Measurements from ENCODE around the gene DSE. TPM values are rescaled to one million over a fixed set of nuclear protein-coding genes. Genes with fewer than 3 reads are reported as not detected.
A peak's percentile ranks its signal among the peaks of the same experiment; 100 is the strongest.

DSE gene
- total and polyA plus RNA-seq, 2 donors (not counting 1 experiment from before 2014, with no cell fraction given), result 8.3 to 8.6 TPM

DNA sequence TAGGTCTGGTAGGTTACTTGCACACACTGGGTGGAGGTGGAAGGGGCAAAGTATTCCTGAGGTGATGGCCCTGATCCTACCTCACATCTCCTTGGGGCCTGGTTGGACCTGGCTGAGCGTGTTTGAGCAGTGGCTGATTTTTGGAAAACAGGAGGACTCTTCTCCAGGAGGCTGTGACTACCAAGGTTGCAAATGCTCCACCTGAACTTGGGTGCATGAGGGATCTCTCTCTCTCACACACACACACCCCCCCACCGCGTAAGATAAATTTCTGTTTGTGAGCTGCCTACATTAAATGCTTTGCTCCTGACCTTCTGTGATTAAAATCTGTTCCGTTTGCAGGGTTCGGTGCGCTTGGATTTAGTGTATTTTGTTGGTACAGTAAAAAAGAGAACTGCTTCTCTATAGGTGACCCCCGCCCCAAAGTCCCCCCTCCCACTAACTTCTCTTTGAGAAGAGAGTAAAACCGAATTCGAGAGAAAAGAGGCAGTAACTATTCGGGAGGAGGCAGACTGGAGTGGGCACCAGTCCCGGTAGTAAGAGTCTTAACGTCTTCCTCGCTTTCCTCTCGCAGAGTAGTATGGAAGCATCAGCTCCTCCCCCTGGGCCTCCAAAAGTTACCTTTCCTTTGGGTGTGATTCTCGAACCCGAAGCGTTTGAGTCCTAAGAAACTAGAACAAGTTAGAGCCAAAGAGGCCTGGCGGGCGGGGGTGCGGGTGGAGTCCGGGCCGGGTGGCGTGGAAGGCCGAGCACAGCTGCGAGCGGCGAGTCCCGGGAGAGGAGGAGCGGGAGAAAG is 585 bp upstream of the DSE start:
- TF ChIP-seq, protein P1, sequence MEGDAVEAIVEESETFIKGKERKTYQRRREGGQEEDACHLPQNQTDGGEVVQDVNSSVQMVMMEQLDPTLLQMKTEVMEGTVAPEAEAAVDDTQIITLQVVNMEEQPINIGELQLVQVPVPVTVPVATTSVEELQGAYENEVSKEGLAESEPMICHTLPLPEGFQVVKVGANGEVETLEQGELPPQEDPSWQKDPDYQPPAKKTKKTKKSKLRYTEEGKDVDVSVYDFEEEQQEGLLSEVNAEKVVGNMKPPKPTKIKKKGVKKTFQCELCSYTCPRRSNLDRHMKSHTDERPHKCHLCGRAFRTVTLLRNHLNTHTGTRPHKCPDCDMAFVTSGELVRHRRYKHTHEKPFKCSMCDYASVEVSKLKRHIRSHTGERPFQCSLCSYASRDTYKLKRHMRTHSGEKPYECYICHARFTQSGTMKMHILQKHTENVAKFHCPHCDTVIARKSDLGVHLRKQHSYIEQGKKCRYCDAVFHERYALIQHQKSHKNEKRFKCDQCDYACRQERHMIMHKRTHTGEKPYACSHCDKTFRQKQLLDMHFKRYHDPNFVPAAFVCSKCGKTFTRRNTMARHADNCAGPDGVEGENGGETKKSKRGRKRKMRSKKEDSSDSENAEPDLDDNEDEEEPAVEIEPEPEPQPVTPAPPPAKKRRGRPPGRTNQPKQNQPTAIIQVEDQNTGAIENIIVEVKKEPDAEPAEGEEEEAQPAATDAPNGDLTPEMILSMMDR (IDR thresholded peaks at IDR 0.05), result no peak
- Histone ChIP-seq H3K4me2 (replicated peaks; ENCODE audit: low read depth, low read length, poor library complexity, severe bottlenecking) (peak overlapping the region; percentile 89), H3K27me3 (replicated peaks in 1 of 4; ENCODE audit: control extremely low read depth in 1 of 4, control insufficient read depth in 3 of 4, insufficient read depth in 4 of 4, low read length in 3 of 4) (peaks cover 0 to 2% (median 0%) of the 10 kb centered on the region in 4 experiments), H4K20me1 (ENCODE audit: control insufficient read depth, insufficient read depth, low read length, poor library complexity, severe bottlenecking) (peaks cover 11% of the 10 kb centered on the region), H3K4me3 (ENCODE audit: control extremely low read depth in 1 of 5, extremely low read depth in 1 of 5, insufficient read depth in 1 of 5, low read depth in 2 of 5, low read length in 4 of 5) (peak overlapping the region; percentile 62 to 89 (median 83)), H2AFZ (ENCODE audit: insufficient read depth, low read depth, low read length, poor library complexity, severe bottlenecking) (peak overlapping the region; percentile 87), H3K9ac (ENCODE audit: low read length) (peak overlapping the region; percentile 85), H3K27ac (ENCODE audit: low read length in 2 of 2) (peak overlapping the region; percentile 34 to 91), H3K9me3 (ENCODE audit: control extremely low read depth in 1 of 3, control insufficient read depth in 2 of 3, insufficient read depth in 1 of 3, low read length in 2 of 3) (no peaks in the 10 kb centered on the region), H3K4me1 (ENCODE audit: control insufficient read depth in 2 of 2, insufficient read depth in 2 of 2, low read length in 2 of 2) (peaks cover 28 to 30% of the 10 kb centered on the region in 2 donors), H3K79me2 (ENCODE audit: control insufficient read depth, insufficient read depth, low read length) (peaks cover 64% of the 10 kb centered on the region), H3K36me3 (replicated peaks in 1 of 2; ENCODE audit: control extremely low read depth in 1 of 2, control insufficient read depth in 1 of 2, extremely low read depth in 1 of 2, insufficient read depth in 2 of 2, low read length in 1 of 2) (no peaks in the 10 kb centered on the region)
- H3K4me3 Mint-ChIP-seq, result peak overlapping the region; percentile 92
- peak overlapping the region; percentile 85 for H3K27ac Mint-ChIP-seq
- WGBS (ENCODE audit: insufficient coverage), result 0% methylated on average over 20 of the region's 29 CpGs
- ATAC-seq (ENCODE audit: low read depth) (peak; percentile 25), DNase-seq (peak; percentile 79)
- peaks cover 30% of the 10 kb centered on the region for H3K4me1 Mint-ChIP-seq
- peaks cover 19% of the 10 kb centered on the region for H3K27me3 Mint-ChIP-seq
- CTCF ChIA-PET, result interaction anchor here (0.7 to 2.3 kb wide), 6 partner anchors 19 to 152 kb away, joined by 3 to 7 read pairs (median 4); no protein-coding TSS in a partner anchor
- POLR2A ChIA-PET, result interaction anchor here (0.7 kb wide), 1 partner anchor 8 kb away, joined by 3 read pairs; no protein-coding TSS in a partner anchor
- intact Hi-C loops (cut with micrococcal nuclease), result loop anchor here (1.0 to 5.0 kb wide), 6 partner anchors 23 to 162 kb away; no protein-coding TSS in a partner anchor
- H3K9me3 Mint-ChIP-seq (ENCODE audit: insufficient read depth), result no peaks in the 10 kb centered on the region
